ENCODE results near the gene ABCC11. TPM values are rescaled to one million over a fixed set of nuclear protein-coding genes. Genes with fewer than 3 reads are reported as not detected.
A peak's percentile ranks its signal among the peaks of the same experiment; 100 is the strongest.

The ABCC11 gene
- total and polyA plus RNA-seq, 8 donors = 0.03 to 0.73 TPM; not detected in 6

GRCh38 chr16:48282636-48283263, 35.4 kb upstream of the ABCC11 start:
- Histone ChIP-seq H3K27me3 (no peaks in the 10 kb centered on the region), H3K36me3 (peaks cover 9 to 39% (median 38%) of the 10 kb centered on the region in 4 donors), H3K27ac (peak overlapping the region in 2 of 5 donors; percentile 13 to 17), H3K4me3 (no peak overlapping the region), H3K4me1 (peaks cover 0 to 46% (median 25%) of the 10 kb centered on the region in 4 donors), H3K9me3 (peaks cover 0 to 13% (median 6%) of the 10 kb centered on the region in 4 donors)
- WGBS, 5 donors = 71 to 89% (median 82%) methylated on average over 2 of the region's 2 CpGs
- intact Hi-C loops (cut with DNase I; ENCODE audit: low total_unique reads) = no loop called here
- TF ChIP-seq CTCF (IDR thresholded peaks at IDR 0.05) = no peak
- TF ChIP-seq EP300 (IDR thresholded peaks at IDR 0.05) = no peak
- no peak for TF ChIP-seq POLR2A (IDR thresholded peaks at IDR 0.05)
- TF ChIP-seq POLR2AphosphoS5 (IDR thresholded peaks at IDR 0.05) = no peak
- no peak for DNase-seq

- WGBS, 5 donors = 69 to 81% (median 71%) methylated on average over 2 of the region's 2 CpGs
- no peak for DNase-seq
- Histone ChIP-seq H3K4me1 (peaks cover 0 to 65% (median 40%) of the 10 kb centered on the region in 4 donors), H3K36me3 (peaks cover 0 to 30% (median 21%) of the 10 kb centered on the region in 4 donors), H3K27ac (no peak overlapping the region), H3K27me3 (no peaks in the 10 kb centered on the region), H3K4me3 (no peak overlapping the region), H3K9me3 (no peaks in the 10 kb centered on the region)
- intact Hi-C loops (cut with DNase I; ENCODE audit: low total_unique reads) = no loop called here
- TF ChIP-seq EP300 (IDR thresholded peaks at IDR 0.05) = no peak
- TF ChIP-seq POLR2A (IDR thresholded peaks at IDR 0.05) = no peak
- no peak for TF ChIP-seq POLR2AphosphoS5 (IDR thresholded peaks at IDR 0.05)
- TF ChIP-seq CTCF (IDR thresholded peaks at IDR 0.05) = no peak
These were observed 33.2 kb upstream of the ABCC11 start for GRCh38 chr16:48280546-48280945.

- 67 to 78% (median 73%) methylated on average over 2 of the region's 2 CpGs for WGBS, 5 donors
- Histone ChIP-seq H3K27ac (peak overlapping the region in 1 of 5 donors; percentile 4), H3K4me1 (peaks cover 0 to 57% (median 36%) of the 10 kb centered on the region in 4 donors), H3K27me3 (no peaks in the 10 kb centered on the region), H3K4me3 (no peak overlapping the region), H3K9me3 (no peaks in the 10 kb centered on the region), H3K36me3 (peaks cover 0 to 30% (median 23%) of the 10 kb centered on the region in 4 donors)
- DNase-seq = no peak
- intact Hi-C loops (cut with DNase I; ENCODE audit: low total_unique reads) = no loop called here
- no peak for TF ChIP-seq CTCF (IDR thresholded peaks at IDR 0.05)
- no peak for TF ChIP-seq EP300 (IDR thresholded peaks at IDR 0.05)
- TF ChIP-seq POLR2AphosphoS5 (IDR thresholded peaks at IDR 0.05) = no peak
- TF ChIP-seq POLR2A (IDR thresholded peaks at IDR 0.05) = no peak
These were observed 31.9 kb upstream of the ABCC11 start for GRCh38 chr16:48279199-48279598.

- no peak for TF ChIP-seq POLR2A (IDR thresholded peaks at IDR 0.05)
- no peak for TF ChIP-seq CTCF (IDR thresholded peaks at IDR 0.05)
- no peak for TF ChIP-seq POLR2AphosphoS5 (IDR thresholded peaks at IDR 0.05)
- no peak for TF ChIP-seq EP300 (IDR thresholded peaks at IDR 0.05)
- 77 to 85% (median 80%) methylated on average over 5 of the region's 5 CpGs for WGBS, 5 donors
- no peaks in the 10 kb centered on the region for H3K9me3 ChIP-seq
These were observed 29.8 kb upstream of the ABCC11 start for GRCh38 chr16:48277158-48277557.

More at GRCh38 chr16:48277158-48277557, 29.8 kb upstream of the ABCC11 start:
- Histone ChIP-seq H3K27ac (peak overlapping the region in 1 of 5 donors; percentile 64), H3K4me1 (peaks cover 0 to 45% (median 28%) of the 10 kb centered on the region in 4 donors), H3K27me3 (no peaks in the 10 kb centered on the region), H3K36me3 (peaks cover 0 to 37% (median 28%) of the 10 kb centered on the region in 4 donors), H3K4me3 (no peak overlapping the region)
- intact Hi-C loops (cut with DNase I; ENCODE audit: low total_unique reads) = no loop called here
- DNase-seq = peak; percentile 34 to 54
